ENCODE results near the gene RAPGEF6.

DNA sequence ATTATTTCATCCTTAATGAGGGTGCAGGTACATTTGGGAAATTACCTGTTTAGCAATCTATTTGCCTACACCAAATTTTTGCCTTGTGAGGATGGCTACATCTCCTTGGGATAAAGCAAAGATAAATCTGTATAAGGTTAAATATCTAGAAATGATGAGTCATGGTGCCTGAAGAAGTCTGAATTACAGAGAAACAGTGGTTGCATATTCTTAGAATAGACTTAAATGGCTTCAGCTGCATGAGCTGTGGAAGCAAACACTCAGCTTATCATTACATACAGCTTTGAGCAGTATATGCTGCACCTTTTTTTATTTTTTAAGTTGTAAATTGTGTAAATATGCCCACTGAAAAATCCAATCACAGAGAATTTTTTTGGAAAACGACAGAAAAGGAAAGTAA, 153.5 kb downstream of the RAPGEF6 start:
- TF ChIP-seq HNRNPLL (IDR thresholded peaks at IDR 0.05; ENCODE audit: low read depth, low read length, poor library complexity, severe bottlenecking): no peak
- no peak for TF ChIP-seq POLR2AphosphoS5 (IDR thresholded peaks at IDR 0.05; ENCODE audit: control insufficient read depth, insufficient read depth, low read depth, low read length)
- no peak for TF ChIP-seq RAD21 (CRISPR knock-in tag; conservative IDR thresholded peaks at IDR 0.05 in 1 of 2, IDR thresholded peaks at IDR 0.05 in 1 of 2)
- TF ChIP-seq EZH2 (IDR thresholded peaks at IDR 0.05; ENCODE audit: borderline replicate concordance, low read depth, low read length): no peak
- no peak for TF ChIP-seq CHD2 (IDR thresholded peaks at IDR 0.05; ENCODE audit: low read depth, low read length)
- no peak for TF ChIP-seq TCF7L2 (IDR thresholded peaks at IDR 0.05; ENCODE audit: low read depth, low read length)
- TF ChIP-seq ZNF696 (CRISPR knock-in tag; conservative IDR thresholded peaks at IDR 0.05): no peak

All from K562 (cell line).